ENCODE results near the gene CGB7.

CGB7 gene

DNA sequence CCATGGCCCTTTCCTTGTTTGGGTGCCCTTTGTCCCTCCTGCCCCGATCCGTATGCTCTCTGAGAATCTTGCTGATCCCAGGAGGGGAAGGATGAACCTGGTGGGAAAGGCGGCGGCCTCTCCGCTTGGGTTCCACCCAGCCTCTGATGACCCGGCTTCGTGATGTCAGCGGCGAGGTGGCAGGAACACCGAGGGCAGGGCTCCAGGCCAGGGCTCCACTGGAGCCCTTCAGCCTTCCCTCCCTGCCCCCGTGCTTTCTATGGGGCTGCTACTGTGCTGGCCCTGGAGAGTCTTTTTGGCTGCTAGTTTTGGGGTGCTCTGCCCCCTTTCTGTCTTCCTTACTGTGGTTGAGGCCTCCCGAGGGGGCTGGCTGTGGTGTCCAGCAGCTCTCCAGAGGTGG, 44.8 kb upstream of the CGB7 start:
- no peaks in the 10 kb centered on the region; the same call in 1 of the 2 replicates for H3K36me3 ChIP-seq (ENCODE audit: insufficient read depth)
- peaks cover 11% of the 10 kb centered on the region for H3K79me2 ChIP-seq (ENCODE audit: insufficient read depth, low read depth)
- TF ChIP-seq, protein P1, sequence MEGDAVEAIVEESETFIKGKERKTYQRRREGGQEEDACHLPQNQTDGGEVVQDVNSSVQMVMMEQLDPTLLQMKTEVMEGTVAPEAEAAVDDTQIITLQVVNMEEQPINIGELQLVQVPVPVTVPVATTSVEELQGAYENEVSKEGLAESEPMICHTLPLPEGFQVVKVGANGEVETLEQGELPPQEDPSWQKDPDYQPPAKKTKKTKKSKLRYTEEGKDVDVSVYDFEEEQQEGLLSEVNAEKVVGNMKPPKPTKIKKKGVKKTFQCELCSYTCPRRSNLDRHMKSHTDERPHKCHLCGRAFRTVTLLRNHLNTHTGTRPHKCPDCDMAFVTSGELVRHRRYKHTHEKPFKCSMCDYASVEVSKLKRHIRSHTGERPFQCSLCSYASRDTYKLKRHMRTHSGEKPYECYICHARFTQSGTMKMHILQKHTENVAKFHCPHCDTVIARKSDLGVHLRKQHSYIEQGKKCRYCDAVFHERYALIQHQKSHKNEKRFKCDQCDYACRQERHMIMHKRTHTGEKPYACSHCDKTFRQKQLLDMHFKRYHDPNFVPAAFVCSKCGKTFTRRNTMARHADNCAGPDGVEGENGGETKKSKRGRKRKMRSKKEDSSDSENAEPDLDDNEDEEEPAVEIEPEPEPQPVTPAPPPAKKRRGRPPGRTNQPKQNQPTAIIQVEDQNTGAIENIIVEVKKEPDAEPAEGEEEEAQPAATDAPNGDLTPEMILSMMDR (conservative IDR thresholded peaks at IDR 0.05; ENCODE audit: low read depth, low read length): no peak
- peaks cover 8% of the 10 kb centered on the region for H3K4me1 ChIP-seq (ENCODE audit: low read depth, poor library complexity, severe bottlenecking)
- peaks cover 4% of the 10 kb centered on the region; the same call in 1 of the 2 replicates for H4K20me1 ChIP-seq (ENCODE audit: insufficient read depth)
- no peak overlapping the region for H2AFZ ChIP-seq (ENCODE audit: low read depth)
- H3K27me3 ChIP-seq (ENCODE audit: insufficient read depth, low read depth): no peaks in the 10 kb centered on the region
- H3K4me3 ChIP-seq (IDR thresholded peaks at IDR 0.05; ENCODE audit: insufficient read depth, low read depth, low read length): no peak overlapping the region
- H3K27ac ChIP-seq: no peak overlapping the region
- no peak overlapping the region for H3K4me2 ChIP-seq
- no peak overlapping the region for H3K9ac ChIP-seq

DNA sequence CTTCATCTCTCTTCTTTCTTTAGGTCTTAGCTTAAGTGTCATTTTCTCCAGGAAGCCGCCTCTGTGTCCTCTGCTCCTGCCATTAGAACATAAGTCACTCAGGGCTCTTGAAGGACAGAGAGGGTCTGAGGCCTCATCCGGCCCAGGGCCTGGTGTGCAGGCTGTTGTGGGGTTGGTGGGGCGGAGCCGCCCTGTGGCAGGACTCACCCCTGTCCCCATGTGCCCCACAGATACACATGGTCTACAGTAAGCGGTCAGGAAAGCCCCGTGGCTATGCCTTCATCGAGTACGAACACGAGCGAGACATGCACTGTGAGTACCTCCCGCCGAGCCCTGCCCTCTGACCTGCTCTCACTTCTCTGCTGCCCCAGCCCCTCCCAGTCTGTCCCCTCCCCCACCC, 43.6 kb upstream of the CGB7 start:
- Histone ChIP-seq H3K4me1 (ENCODE audit: low read depth, poor library complexity, severe bottlenecking) (peaks cover 10% of the 10 kb centered on the region), H3K36me3 (ENCODE audit: insufficient read depth) (no peaks in the 10 kb centered on the region; the same call in 1 of the 2 replicates), H3K4me2 (no peak overlapping the region), H3K27ac (no peak overlapping the region), H4K20me1 (ENCODE audit: insufficient read depth) (peaks cover 7% of the 10 kb centered on the region; the same call in 1 of the 2 replicates), H3K9ac (no peak overlapping the region), H3K79me2 (ENCODE audit: insufficient read depth, low read depth) (peaks cover 18% of the 10 kb centered on the region), H2AFZ (ENCODE audit: low read depth) (no peak overlapping the region), H3K4me3 (IDR thresholded peaks at IDR 0.05; ENCODE audit: insufficient read depth, low read depth, low read length) (no peak overlapping the region), H3K27me3 (ENCODE audit: insufficient read depth, low read depth) (no peaks in the 10 kb centered on the region)
- TF ChIP-seq, protein P1 (conservative IDR thresholded peaks at IDR 0.05; ENCODE audit: low read depth, low read length): no peak

DNA sequence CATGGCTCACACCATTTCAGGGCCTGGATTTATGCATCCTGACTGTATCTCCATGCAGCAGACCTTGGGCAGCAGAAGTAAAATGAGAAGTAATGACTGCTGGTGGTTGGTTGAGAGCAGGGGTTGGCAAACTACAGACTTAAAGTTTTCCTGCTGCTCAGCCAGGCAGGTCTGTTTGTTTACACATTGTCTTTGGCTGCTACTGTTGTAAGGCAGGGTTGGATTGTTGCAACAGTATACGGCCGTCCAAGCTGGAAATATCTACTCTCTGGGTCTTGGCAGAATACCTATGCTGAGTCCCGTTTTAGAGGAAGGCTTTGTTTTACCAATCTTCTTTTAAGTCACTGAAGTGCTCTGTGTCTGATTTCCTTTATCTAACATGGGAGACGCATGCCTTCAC, 41.2 kb upstream of the CGB7 start:
- no peaks in the 10 kb centered on the region; the same call in 1 of the 2 replicates for H3K36me3 ChIP-seq (ENCODE audit: insufficient read depth)

DNA sequence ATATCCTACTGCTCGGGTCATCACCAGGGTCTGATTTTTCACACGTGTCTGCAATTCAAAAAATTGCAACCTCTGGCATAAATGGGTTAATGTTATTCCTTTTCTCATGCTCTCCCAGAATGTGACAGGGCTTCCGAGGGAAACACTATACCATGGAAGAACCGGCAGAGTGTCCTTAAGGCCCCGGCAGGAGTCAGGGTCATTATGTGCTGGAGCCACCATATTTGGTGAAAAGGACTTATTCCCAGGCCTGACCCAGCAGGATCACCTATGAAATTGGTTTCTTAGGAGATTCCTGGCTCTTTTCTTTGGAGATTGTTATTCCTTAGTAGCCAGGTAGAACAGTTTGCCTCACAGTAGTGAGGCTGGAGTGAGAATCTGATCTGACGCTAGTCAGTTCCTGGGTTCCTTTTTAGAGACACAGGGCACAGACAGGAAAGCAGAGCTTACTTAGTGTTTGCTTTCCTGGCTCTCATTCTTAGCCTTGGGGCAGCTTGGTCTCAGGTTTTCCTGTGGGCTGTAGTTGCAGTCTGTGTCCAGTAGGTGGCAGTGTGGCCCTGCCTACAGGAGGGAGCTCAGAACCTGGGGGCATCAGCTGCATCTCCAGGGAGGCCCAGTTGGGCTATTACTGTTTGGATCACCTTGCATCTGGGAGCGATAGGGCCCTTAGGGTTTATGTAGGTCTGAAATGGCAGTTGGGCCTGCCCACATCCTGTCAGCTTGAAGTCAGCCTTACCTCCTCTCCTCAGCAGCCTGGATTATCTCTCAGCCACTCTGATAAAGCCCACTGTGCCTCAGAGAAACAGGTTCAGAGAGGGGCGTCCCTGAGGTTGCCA, 40.1 kb upstream of the CGB7 start:
- TF ChIP-seq, protein P1 (conservative IDR thresholded peaks at IDR 0.05; ENCODE audit: low read depth, low read length): peak; percentile 99
- peaks cover 7% of the 10 kb centered on the region; the same call in 1 of the 2 replicates for H4K20me1 ChIP-seq (ENCODE audit: insufficient read depth)
- H3K79me2 ChIP-seq (ENCODE audit: insufficient read depth, low read depth): peaks cover 18% of the 10 kb centered on the region
- H3K36me3 ChIP-seq (ENCODE audit: insufficient read depth): peaks cover 4% of the 10 kb centered on the region; the same call in 1 of the 2 replicates
- no peak overlapping the region for H2AFZ ChIP-seq (ENCODE audit: low read depth)
- H3K27ac ChIP-seq: no peak overlapping the region
- no peak overlapping the region for H3K9ac ChIP-seq
- no peak overlapping the region for H3K4me3 ChIP-seq (IDR thresholded peaks at IDR 0.05; ENCODE audit: insufficient read depth, low read depth, low read length)
- no peaks in the 10 kb centered on the region for H3K27me3 ChIP-seq (ENCODE audit: insufficient read depth, low read depth)
- H3K4me1 ChIP-seq (ENCODE audit: low read depth, poor library complexity, severe bottlenecking): peaks cover 10% of the 10 kb centered on the region
- no peak overlapping the region for H3K4me2 ChIP-seq

More for the DNA sequence above, 41.2 kb upstream of the CGB7 start:
- H2AFZ ChIP-seq (ENCODE audit: low read depth): no peak overlapping the region
- no peak overlapping the region for H3K9ac ChIP-seq
- H4K20me1 ChIP-seq (ENCODE audit: insufficient read depth): peaks cover 7% of the 10 kb centered on the region; the same call in 1 of the 2 replicates
- H3K4me1 ChIP-seq (ENCODE audit: low read depth, poor library complexity, severe bottlenecking): peaks cover 10% of the 10 kb centered on the region
- peaks cover 18% of the 10 kb centered on the region for H3K79me2 ChIP-seq (ENCODE audit: insufficient read depth, low read depth)
- no peaks in the 10 kb centered on the region for H3K27me3 ChIP-seq (ENCODE audit: insufficient read depth, low read depth)
- TF ChIP-seq, protein P1 (conservative IDR thresholded peaks at IDR 0.05; ENCODE audit: low read depth, low read length): no peak
- H3K27ac ChIP-seq: no peak overlapping the region
- H3K4me3 ChIP-seq (IDR thresholded peaks at IDR 0.05; ENCODE audit: insufficient read depth, low read depth, low read length): no peak overlapping the region
- H3K4me2 ChIP-seq: no peak overlapping the region

Data from KMS-11 (cell line).